ENCODE data around the gene CCDC28B. TPM values are rescaled to one million over a fixed set of nuclear protein-coding genes. Genes with fewer than 3 reads are reported as not detected.
A peak's percentile ranks its signal among the peaks of the same experiment; 100 is the strongest.

CCDC28B gene
- total RNA-seq, 3 donors from 2014 or later: 6.7 to 10.0 (median 7.8) TPM

DNA sequence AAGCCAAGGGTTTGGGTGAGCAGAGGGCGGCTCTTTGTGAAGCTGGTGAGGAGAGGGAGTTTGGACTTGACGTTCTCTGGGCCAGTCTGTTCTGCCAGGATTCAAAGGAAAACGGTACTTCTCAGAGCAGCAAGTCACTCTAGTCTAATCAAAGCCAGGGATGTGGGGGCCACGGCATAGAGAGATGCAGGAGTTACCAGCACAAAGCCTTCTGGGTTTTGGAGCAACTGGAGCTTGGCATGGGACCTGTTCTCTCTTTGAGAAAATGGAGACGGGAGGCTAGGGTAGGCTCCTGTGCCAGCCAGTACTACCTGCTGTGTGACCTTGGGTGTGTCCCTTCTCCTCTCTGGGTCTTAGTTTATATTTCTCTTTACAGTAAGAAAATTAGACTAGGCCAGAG is 18.8 kb upstream of the CCDC28B start:
- DNase-seq (no peak), ATAC-seq (no peak)
- Mint-ChIP-seq H3K4me1 (ENCODE audit: low read depth) (peaks cover 53% of the 10 kb centered on the region), H3K9me3 (no peaks in the 10 kb centered on the region), H3K36me3 (ENCODE audit: insufficient read depth) (peaks cover 45% of the 10 kb centered on the region), H3K4me3 (peak overlapping the region; percentile 94), H3K27me3 (ENCODE audit: low read depth) (no peaks in the 10 kb centered on the region)

DNA sequence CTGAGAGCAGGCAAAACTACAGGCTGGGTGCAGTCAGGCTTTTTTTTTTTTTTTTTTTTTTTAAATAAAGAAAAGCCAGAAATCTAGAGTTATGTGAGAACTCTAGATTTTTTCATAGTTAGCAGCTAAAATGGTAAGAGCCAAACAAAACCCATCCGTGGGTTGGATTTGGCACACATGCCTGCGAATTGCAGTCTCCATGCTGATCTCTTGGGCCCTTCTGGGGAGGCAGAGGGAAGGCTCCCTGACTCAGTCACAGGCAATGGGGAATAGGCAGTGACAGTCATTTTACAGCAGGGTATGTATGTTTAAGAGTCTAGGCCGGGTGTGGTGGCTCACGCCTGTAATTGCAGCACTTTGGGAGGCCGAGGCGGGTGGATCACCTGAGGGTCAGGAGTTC is 18.3 kb upstream of the CCDC28B start:
- no peak for DNase-seq
- no peak for ATAC-seq
- Mint-ChIP-seq H3K9me3 (no peaks in the 10 kb centered on the region), H3K36me3 (ENCODE audit: insufficient read depth) (peaks cover 47% of the 10 kb centered on the region), H3K4me1 (ENCODE audit: low read depth) (peaks cover 54% of the 10 kb centered on the region), H3K4me3 (peak overlapping the region; percentile 94), H3K27me3 (ENCODE audit: low read depth) (no peaks in the 10 kb centered on the region)

DNA sequence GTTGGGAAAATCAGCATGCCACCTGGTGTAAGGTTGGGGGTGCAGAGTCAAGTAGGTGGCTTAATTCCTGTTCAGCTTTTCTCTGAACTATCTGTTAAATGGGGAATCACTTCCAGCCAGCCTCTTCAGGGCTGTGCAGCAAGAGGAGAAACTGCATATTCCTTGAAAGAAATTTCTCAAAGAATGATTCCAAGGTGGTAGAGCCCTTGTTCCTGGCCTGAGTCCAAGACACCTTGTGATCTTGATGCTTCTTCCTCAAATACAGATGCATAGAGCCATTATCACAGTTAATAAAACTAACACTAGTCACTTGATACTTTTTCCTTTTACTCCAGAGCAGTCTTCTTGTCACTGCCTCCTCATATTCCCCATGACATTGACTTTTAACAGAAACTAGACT is 15.7 kb upstream of the CCDC28B start:
- Mint-ChIP-seq H3K4me1 (ENCODE audit: low read depth) (peaks cover 46% of the 10 kb centered on the region), H3K4me3 (peak overlapping the region; percentile 59), H3K27me3 (ENCODE audit: low read depth) (no peaks in the 10 kb centered on the region), H3K9me3 (no peaks in the 10 kb centered on the region), H3K36me3 (ENCODE audit: insufficient read depth) (peaks cover 59% of the 10 kb centered on the region)
- DNase-seq (no peak), ATAC-seq (no peak)

DNA sequence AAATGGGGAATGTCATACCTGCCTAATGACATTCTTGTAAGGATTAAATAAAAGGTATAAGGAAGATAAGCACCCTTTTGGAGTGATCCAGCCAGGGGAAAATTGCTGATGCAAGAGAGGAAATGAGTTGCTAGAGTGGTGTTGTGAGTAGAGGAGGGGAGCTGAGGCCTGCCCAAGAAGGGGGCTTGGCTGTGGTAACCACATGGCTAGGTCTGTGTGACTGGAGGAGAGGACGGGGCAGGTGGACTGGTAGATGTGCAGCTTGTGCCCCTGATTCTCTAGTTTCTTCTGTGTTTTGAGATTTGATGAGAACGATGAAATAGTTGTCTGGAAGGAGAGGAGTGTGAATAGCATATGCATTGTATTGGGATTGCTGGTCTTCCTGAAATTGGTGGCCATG is 14.3 kb upstream of the CCDC28B start:
- Mint-ChIP-seq H3K36me3 (ENCODE audit: insufficient read depth) (peaks cover 59% of the 10 kb centered on the region), H3K4me3 (peak overlapping the region; percentile 42), H3K27me3 (ENCODE audit: low read depth) (no peaks in the 10 kb centered on the region), H3K9me3 (no peaks in the 10 kb centered on the region), H3K4me1 (ENCODE audit: low read depth) (peaks cover 36% of the 10 kb centered on the region)
- DNase-seq: no peak
- ATAC-seq: no peak

DNA sequence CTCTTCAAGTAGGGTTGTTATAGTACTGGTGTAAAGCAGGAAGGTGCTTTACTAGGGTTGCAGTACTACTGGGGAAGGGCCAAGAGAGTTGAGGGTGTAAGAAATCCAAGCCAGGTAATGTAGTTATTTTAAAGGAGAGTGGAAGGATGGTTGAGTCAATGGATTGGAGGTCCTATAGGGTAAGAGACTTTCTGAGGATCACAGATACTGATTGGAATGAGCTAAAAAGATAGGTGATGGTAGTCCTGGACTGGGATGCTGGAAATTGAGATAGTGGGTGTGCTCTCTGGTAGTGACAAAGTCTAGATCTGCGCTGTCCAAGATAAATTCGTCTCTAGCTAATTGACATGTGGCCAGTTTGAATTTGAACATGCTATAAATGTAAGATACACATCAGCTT is 13.9 kb upstream of the CCDC28B start:
- H3K4me1 Mint-ChIP-seq (ENCODE audit: low read depth): peaks cover 31% of the 10 kb centered on the region
- peaks cover 59% of the 10 kb centered on the region for H3K36me3 Mint-ChIP-seq (ENCODE audit: insufficient read depth)
- peak overlapping the region; percentile 42 for H3K4me3 Mint-ChIP-seq
- ATAC-seq (no peak), DNase-seq (no peak)
- H3K9me3 Mint-ChIP-seq: no peaks in the 10 kb centered on the region
- no peaks in the 10 kb centered on the region for H3K27me3 Mint-ChIP-seq (ENCODE audit: low read depth)

DNA sequence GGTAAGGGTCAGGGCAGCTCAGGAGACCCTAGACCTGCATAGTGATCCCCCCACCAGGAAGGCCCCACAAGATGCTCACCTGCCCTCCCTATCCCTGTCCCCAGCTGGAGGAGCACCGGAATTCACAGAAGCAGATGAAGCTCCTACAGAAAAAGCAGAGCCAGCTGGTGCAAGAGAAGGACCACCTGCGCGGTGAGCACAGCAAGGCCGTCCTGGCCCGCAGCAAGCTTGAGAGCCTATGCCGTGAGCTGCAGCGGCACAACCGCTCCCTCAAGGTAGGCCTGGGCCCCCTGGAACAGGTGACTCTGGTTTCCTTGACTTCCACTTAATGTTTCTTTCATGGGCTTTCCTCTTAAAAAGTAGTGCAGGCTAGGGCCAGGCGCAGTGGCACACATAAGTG is 12.5 kb upstream of the CCDC28B start:
- ATAC-seq (no peak), DNase-seq (no peak)
- Mint-ChIP-seq H3K9me3 (no peaks in the 10 kb centered on the region), H3K4me1 (ENCODE audit: low read depth) (peaks cover 23% of the 10 kb centered on the region), H3K4me3 (no peak overlapping the region), H3K36me3 (ENCODE audit: insufficient read depth) (peaks cover 56% of the 10 kb centered on the region), H3K27me3 (ENCODE audit: low read depth) (no peaks in the 10 kb centered on the region)

DNA sequence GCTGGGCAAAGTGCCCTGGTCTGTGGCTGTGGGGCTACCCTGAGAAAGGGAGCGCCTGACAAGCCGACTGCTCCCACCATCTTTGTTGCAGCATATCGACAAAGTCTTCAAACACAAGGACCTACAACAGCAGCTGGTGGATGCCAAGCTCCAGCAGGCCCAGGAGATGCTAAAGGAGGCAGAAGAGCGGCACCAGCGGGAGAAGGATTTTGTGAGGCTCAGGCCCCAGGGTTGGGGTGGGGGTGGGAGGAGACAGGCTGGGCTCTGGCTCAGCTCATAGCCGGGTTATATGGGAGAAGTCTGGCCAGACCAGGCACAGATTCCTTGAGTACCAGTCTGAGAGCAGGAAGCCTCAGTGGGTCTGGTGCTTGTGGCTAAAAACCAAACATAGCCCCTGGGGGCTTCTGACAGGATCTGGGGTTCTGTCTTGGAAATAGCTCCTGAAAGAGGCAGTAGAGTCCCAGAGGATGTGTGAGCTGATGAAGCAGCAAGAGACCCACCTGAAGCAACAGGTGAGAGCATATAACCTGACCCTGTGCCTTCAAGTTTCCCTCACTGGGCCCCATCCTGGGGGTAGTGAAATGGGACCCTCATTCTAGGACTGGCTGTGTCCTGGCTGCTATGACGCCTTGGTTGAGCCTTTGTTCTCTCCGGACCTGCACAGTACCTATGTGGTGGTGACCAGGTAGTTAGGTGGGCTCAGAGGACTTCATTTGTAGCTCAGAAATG is 8.0 kb upstream of the CCDC28B start:
- no peak for DNase-seq
- H3K9me3 Mint-ChIP-seq: no peaks in the 10 kb centered on the region
- no peaks in the 10 kb centered on the region for H3K27me3 Mint-ChIP-seq (ENCODE audit: low read depth)
- no peak overlapping the region for H3K4me3 Mint-ChIP-seq
- no peak for ATAC-seq
- peaks cover 60% of the 10 kb centered on the region for H3K36me3 Mint-ChIP-seq (ENCODE audit: insufficient read depth)
- H3K4me1 Mint-ChIP-seq (ENCODE audit: low read depth): peaks cover 37% of the 10 kb centered on the region

DNA sequence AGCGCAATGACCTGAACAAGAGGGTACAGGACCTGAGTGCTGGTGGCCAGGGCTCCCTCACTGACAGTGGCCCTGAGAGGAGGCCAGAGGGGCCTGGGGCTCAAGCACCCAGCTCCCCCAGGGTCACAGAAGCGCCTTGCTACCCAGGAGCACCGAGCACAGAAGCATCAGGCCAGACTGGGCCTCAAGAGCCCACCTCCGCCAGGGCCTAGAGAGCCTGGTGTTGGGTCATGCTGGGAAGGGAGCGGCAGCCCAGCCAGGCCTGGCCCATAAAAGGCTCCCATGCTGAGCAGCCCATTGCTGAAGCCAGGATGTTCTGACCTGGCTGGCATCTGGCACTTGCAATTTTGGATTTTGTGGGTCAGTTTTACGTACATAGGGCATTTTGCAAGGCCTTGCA is 5.4 kb upstream of the CCDC28B start:
- H3K4me3 Mint-ChIP-seq: no peak overlapping the region
- H3K9me3 Mint-ChIP-seq: no peaks in the 10 kb centered on the region
- no peaks in the 10 kb centered on the region for H3K27me3 Mint-ChIP-seq (ENCODE audit: low read depth)
- DNase-seq (no peak), ATAC-seq (no peak)
- peaks cover 54% of the 10 kb centered on the region for H3K4me1 Mint-ChIP-seq (ENCODE audit: low read depth)
- peaks cover 54% of the 10 kb centered on the region for H3K36me3 Mint-ChIP-seq (ENCODE audit: insufficient read depth)

DNA sequence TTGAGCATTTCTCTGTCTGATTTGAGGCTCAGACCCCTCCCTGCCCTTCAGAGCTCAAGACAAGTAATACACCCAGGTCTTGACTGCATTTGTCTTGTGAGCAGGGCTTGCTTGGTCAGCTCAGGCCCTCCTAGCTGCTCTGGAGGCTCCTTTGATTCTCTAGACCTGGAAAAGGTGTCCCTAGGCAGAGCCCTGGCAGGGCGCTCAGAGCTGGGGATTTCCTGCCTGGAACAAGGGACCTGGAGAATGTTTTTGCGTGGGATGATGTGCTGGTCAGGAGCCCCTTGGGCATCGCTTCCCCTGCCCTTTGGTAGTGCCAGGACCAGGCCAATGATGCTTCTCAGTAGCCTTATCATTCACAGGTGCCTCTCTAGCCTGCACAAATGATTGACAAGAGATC is 4.9 kb upstream of the CCDC28B start:
- Mint-ChIP-seq H3K36me3 (ENCODE audit: insufficient read depth) (peaks cover 50% of the 10 kb centered on the region), H3K27me3 (ENCODE audit: low read depth) (no peaks in the 10 kb centered on the region), H3K9me3 (no peaks in the 10 kb centered on the region), H3K4me1 (ENCODE audit: low read depth) (peaks cover 59% of the 10 kb centered on the region), H3K4me3 (no peak overlapping the region)
- DNase-seq (no peak), ATAC-seq (no peak)

DNA sequence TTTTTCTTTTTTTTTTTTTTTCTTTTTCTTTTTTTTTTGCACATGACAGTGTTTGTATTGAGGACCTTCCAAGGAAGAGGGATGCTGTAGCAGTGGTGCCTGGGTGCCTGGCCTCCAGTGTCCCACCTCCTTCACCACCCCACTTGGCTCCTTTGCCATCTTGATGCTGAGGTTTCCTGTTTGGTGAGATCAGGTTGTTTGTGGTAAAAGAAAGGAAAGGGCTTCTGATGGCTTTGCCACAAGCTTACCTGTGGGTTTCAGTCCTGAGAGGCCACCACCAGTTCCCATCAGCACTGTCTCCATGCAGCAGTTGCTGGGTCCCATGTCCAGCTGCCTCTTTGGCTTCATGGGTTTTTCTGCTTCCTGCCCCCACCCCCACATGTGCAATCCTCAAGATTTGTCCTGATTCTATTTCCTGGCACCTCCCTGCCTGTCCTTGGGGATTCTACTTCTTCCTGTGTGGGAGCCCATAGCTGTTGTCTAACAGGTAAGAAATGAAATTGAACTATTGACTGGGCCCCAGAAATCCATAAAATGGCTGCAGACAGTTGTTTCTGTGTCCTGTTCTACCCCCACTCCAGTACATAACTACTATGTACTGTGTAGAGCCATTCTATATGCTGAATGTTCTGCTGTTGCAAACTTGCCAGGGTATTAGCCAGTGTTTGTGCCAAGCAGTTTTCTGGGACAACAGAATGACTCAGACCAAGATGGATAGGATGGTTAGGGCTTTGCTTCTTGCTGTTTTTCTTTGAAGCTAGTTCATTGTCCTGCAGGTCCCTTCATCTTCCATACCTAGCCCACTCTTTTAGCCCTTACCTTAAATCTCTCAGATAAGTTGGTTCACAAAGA is 4.2 kb upstream of the CCDC28B start:
- Mint-ChIP-seq H3K27me3 (ENCODE audit: low read depth) (no peaks in the 10 kb centered on the region), H3K4me1 (ENCODE audit: low read depth) (peaks cover 61% of the 10 kb centered on the region), H3K9me3 (no peaks in the 10 kb centered on the region), H3K4me3 (no peak overlapping the region), H3K36me3 (ENCODE audit: insufficient read depth) (peaks cover 48% of the 10 kb centered on the region)
- ATAC-seq: no peak
- no peak for DNase-seq

DNA sequence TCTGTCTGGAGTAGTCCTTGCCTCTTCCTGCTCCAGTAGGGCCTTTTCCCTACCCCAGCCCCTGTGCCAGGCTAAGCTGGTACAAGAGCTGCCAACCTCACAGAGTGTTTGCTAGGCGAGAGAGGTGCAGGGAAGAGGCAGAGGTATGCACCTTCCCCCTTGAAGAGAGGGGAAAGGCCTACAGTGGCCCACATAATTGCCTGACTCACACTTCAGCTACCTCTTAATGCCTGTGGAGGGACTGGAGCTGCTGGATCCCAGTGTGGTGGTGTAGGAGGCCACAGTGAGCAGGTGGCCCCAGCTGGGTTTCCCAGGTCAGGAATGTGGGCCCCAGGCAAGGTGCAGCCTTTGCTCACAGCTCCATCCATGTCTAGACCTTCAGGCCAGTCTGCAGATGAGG is 3.3 kb upstream of the CCDC28B start:
- Mint-ChIP-seq H3K4me3 (no peak overlapping the region), H3K27me3 (ENCODE audit: low read depth) (no peaks in the 10 kb centered on the region), H3K9me3 (no peaks in the 10 kb centered on the region), H3K36me3 (ENCODE audit: insufficient read depth) (peaks cover 39% of the 10 kb centered on the region), H3K4me1 (ENCODE audit: low read depth) (peaks cover 70% of the 10 kb centered on the region)
- DNase-seq: no peak
- no peak for ATAC-seq

DNA sequence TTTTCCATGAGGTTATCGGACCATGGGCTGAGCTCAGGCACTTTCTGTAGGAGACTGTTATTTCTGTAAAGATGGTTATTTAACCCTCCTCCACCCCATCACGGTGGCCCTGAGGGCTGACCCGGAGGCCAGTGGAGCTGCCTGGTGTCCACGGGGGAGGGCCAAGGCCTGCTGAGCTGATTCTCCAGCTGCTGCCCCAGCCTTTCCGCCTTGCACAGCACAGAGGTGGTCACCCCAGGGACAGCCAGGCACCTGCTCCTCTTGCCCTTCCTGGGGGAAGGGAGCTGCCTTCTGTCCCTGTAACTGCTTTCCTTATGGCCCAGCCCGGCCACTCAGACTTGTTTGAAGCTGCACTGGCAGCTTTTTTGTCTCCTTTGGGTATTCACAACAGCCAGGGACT is 2.6 kb upstream of the CCDC28B start:
- no peak overlapping the region for H3K4me3 Mint-ChIP-seq
- peaks cover 76% of the 10 kb centered on the region for H3K4me1 Mint-ChIP-seq (ENCODE audit: low read depth)
- ATAC-seq (no peak), DNase-seq (no peak)
- no peaks in the 10 kb centered on the region for H3K27me3 Mint-ChIP-seq (ENCODE audit: low read depth)
- H3K9me3 Mint-ChIP-seq: no peaks in the 10 kb centered on the region
- H3K36me3 Mint-ChIP-seq (ENCODE audit: insufficient read depth): peaks cover 36% of the 10 kb centered on the region

DNA sequence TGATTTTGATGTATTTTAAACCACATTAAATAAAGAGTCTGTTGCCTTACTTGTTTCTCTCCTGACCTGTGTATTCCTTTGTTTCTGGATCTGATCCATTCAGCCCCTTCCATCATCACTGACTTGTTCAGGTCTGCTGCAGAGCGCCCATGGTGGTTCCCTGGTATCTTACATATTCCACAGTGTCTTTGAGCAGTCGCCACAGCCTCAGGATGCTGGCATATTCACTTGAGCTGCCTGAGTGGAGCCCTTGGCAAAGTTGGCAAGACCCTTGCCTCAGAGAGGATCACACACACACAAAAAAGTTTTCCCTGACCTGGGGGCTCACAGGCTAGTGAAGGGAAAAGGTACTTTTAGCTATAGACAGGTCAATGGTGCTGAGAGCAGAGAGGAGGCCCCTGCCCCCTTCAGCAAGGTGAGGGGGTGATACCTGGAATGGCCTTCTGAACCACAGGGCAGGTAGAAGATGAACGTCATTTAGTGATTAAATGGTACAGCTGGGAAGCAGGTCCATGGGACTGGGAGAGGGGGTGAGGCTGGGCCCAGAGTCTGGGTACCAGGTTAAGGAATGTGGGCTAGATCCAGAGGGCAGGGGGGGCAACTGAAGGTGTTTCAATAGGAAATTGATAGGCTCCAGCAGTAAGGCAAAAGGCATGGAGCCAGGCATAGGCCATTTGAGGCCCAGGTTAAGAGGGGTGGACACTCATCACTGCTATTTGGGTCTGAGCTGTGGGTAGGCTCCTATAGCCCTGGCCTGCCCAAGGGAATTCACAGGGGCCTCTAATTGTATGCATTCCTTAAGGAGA is 2.0 kb upstream of the CCDC28B start:
- peak overlapping the region; percentile 49 for H3K4me3 Mint-ChIP-seq

DNA sequence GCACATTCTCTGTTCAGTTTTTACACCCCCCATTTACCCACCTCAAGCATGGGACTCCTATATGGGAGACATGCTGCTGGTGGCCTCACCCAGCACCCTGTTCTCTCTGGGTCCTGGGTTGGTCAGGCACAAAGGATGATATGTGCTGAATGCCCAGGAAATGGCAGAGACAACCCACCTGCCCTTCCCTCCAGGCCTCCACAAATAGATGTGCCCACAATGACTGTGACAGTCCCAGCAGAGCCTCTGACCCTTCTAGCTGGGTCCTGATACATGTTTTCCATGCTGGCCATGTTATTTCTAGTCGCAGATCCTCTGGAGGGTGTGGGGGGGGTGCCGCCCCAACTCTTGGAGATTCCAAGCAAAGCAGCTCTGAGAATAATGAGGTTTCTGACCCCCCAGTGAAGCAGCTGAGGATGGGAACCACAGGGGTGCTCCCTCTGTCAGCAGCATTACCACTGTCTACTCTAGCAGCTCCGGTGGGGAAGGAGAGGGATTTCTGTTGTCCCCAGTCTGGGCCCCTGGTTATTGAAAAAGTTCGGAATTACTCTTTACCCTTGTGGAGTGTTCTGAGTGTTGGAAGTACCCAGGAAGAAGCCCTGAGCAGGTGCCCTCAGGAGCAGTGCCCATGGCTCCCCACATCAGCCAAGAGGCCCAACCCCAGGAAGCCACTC is 1.2 kb upstream of the CCDC28B start:
- no peak for ATAC-seq
- Mint-ChIP-seq H3K27me3 (ENCODE audit: low read depth) (no peaks in the 10 kb centered on the region), H3K36me3 (ENCODE audit: insufficient read depth) (peaks cover 25% of the 10 kb centered on the region), H3K9me3 (no peaks in the 10 kb centered on the region), H3K4me1 (ENCODE audit: low read depth) (peaks cover 70% of the 10 kb centered on the region), H3K4me3 (no peak overlapping the region)
- no peak for DNase-seq

More for the DNA sequence above, 2.0 kb upstream of the CCDC28B start:
- DNase-seq (no peak), ATAC-seq (no peak)
- H3K4me1 Mint-ChIP-seq (ENCODE audit: low read depth): peaks cover 75% of the 10 kb centered on the region
- H3K27me3 Mint-ChIP-seq (ENCODE audit: low read depth): no peaks in the 10 kb centered on the region
- H3K9me3 Mint-ChIP-seq: no peaks in the 10 kb centered on the region
- peaks cover 30% of the 10 kb centered on the region for H3K36me3 Mint-ChIP-seq (ENCODE audit: insufficient read depth)

All from activated T-cell treated with anti-CD3 and anti-CD28 coated beads, Interleukin-2, amount 50 U/mL, for 4 hours (primary cell).